Activated naive CD8-positive, alpha-beta T cell treated with anti-CD3 and anti-CD28 coated beads, Interleukin-2, amount 10 ng/mL, durations not matched to agents 7 days and 5 days (primary cell): ENCODE measurements around the gene POTEJ. TPM values are rescaled to one million over a fixed set of nuclear protein-coding genes. Genes with fewer than 3 reads are reported as not detected.
"Not testable (repeated sequence)": the region's sequence is repeated elsewhere in the genome, so short reads cannot be mapped to it uniquely, and the experiment has no call there.

Source experiments
- ATAC-seq: fragments of 150-1000 bp; cut with Tn5 transposase; one replicate; pipeline ENCODE4 v1.10.0; 2021; ENCODE audit warnings: low read depth, moderate library complexity
- POLR2A ChIA-PET: fragments of 350-600 bp; sonication (Branson Sonifier 250); formaldehyde crosslinking; loops from one replicate; lab custom pipeline; 2021; ENCODE audit warnings: antibody characterized with exemption; lab: Charles Lee
- DNase-seq: peaks from one replicate; pipeline ENCODE4 v3.0.0; 2021
- H3K27ac Mint-ChIP-seq: one replicate; pipeline ENCODE4 v1.8.0; 2022; ENCODE audit warnings: mild to moderate bottlenecking, mixed read lengths
- H3K27me3 Mint-ChIP-seq: one replicate; pipeline ENCODE4 v1.8.0; 2022; ENCODE audit warnings: mild to moderate bottlenecking, moderate library complexity, mixed read lengths
- H3K36me3 Mint-ChIP-seq: one replicate; pipeline ENCODE4 v1.8.0; 2021; ENCODE audit warnings: mild to moderate bottlenecking, mixed read lengths
- H3K4me1 Mint-ChIP-seq: one replicate; pipeline ENCODE4 v1.8.0; 2021; ENCODE audit warnings: mixed read lengths
- H3K4me3 Mint-ChIP-seq: one replicate; pipeline ENCODE4 v1.8.0; 2022; ENCODE audit warnings: mild to moderate bottlenecking, moderate library complexity, mixed read lengths
- H3K9me3 Mint-ChIP-seq: one replicate; pipeline ENCODE4 v1.8.0; 2021; ENCODE audit warnings: mixed read lengths
- total RNA-seq, 2 experiments: library from RNA; stranded (reverse); gene quantifications; one replicate each; pipeline ENCODE4 v1.2.3, GENCODE V29; 2021

POTEJ gene
- not detected for total RNA-seq

DNA sequence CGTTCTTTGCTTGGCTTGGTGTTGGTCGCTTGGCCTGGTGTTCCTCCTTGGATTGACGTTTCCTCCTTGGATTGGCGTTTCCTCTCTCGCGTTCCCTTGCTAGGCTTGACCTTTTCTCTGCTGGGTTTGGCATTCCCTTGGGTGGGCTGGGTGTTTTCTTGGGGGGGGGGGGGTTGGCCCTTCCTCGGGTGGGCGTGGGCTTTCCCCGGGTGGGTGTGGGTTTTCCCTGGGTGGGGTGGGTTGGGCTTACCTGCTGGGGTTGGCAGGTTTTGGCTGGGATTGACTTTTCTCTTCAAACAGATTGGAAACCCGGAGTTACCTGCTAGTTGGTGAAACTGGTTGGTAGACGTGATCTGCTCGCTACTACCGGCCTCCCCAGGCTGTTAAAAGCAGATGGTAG, at the start of gene POTEJ:
POTEJ (plus strand) TSS at position 301 of the 400 bp plus-strand sequence; CDS start at position 394, 93 bp downstream.
- H3K27me3 Mint-ChIP-seq, H3K9me3 Mint-ChIP-seq, H3K4me3 Mint-ChIP-seq, H3K4me1 Mint-ChIP-seq, ATAC-seq, H3K36me3 Mint-ChIP-seq, POLR2A ChIA-PET, H3K27ac Mint-ChIP-seq, DNase-seq: not testable (repeated sequence)

DNA sequence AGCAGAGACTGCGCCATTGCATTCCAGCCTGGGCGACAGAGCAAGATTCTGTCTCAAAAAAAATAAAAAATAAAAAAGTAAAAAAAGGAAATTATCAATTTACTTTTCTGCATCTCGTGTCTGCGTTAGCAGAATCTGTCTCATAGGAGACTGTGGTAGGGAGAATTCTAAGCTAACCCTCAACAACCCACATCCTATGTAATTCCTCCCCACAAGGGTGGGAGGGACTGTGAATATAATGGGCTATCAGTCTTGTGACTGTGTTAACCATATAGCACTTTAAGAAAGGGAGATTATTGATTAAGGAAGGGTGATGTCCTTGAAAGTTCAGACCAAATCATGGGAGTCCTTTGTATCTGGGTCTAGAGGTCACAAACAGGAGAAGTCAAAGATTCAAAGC, 45.1 kb upstream of the POTEJ start:
- DNase-seq, ATAC-seq, H3K36me3 Mint-ChIP-seq, H3K9me3 Mint-ChIP-seq, H3K4me1 Mint-ChIP-seq, H3K27me3 Mint-ChIP-seq, H3K4me3 Mint-ChIP-seq, H3K27ac Mint-ChIP-seq, POLR2A ChIA-PET: not testable (repeated sequence)

DNA sequence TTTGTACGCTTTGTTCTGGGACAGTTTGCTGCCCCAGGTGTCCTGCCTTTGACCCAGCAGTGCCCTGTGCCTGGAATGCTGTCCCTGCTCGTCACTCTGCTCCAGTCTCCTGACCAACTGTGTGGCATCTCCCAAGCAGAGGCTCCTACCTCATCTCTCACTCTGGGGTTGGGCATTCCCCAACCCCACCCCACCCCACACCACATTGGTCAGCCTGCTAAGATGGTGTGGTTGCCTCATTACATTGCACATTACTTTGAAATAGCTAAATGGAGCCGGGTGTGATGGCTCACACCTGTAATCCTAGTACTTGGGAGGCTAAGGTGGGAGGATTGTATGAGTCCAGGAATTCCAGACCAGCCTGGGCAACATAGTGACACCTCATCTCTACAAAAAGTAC, 39.3 kb upstream of the POTEJ start:
- H3K9me3 Mint-ChIP-seq, DNase-seq, H3K27ac Mint-ChIP-seq, ATAC-seq, H3K27me3 Mint-ChIP-seq, H3K4me3 Mint-ChIP-seq, POLR2A ChIA-PET, H3K36me3 Mint-ChIP-seq, H3K4me1 Mint-ChIP-seq: not testable (repeated sequence)

GRCh38 chr2:130574230-130574629, 37.0 kb upstream of the POTEJ start:
- DNase-seq, H3K36me3 Mint-ChIP-seq, H3K27ac Mint-ChIP-seq, H3K4me1 Mint-ChIP-seq, POLR2A ChIA-PET, H3K4me3 Mint-ChIP-seq, ATAC-seq, H3K27me3 Mint-ChIP-seq, H3K9me3 Mint-ChIP-seq: not testable (repeated sequence)

GRCh38 chr2:130576209-130576784, 34.9 kb upstream of the POTEJ start:
- DNase-seq, POLR2A ChIA-PET, H3K4me1 Mint-ChIP-seq, H3K27me3 Mint-ChIP-seq, ATAC-seq, H3K9me3 Mint-ChIP-seq, H3K36me3 Mint-ChIP-seq, H3K27ac Mint-ChIP-seq, H3K4me3 Mint-ChIP-seq: not testable (repeated sequence)

DNA sequence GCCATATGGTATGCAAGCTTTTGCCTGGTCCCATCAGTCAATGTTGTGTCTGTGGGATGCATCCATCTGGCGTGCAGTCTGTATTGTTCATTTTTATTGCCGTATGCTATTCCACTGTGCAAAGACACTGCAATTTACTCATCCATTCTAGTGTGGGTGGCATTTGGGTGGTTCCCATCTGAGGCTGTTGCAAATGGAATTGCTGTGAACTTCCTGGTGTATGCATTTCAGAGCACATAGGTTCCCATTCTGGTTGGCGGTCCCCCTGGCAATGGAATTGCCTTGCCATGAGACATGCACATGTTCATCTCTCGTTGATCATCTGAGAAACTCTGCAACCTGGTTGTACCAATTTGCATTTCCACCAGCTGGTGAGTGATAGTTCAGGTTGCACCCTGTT, 33.7 kb upstream of the POTEJ start:
- H3K9me3 Mint-ChIP-seq, H3K27ac Mint-ChIP-seq, ATAC-seq, POLR2A ChIA-PET, H3K4me3 Mint-ChIP-seq, H3K27me3 Mint-ChIP-seq, H3K4me1 Mint-ChIP-seq, DNase-seq, H3K36me3 Mint-ChIP-seq: not testable (repeated sequence)

DNA sequence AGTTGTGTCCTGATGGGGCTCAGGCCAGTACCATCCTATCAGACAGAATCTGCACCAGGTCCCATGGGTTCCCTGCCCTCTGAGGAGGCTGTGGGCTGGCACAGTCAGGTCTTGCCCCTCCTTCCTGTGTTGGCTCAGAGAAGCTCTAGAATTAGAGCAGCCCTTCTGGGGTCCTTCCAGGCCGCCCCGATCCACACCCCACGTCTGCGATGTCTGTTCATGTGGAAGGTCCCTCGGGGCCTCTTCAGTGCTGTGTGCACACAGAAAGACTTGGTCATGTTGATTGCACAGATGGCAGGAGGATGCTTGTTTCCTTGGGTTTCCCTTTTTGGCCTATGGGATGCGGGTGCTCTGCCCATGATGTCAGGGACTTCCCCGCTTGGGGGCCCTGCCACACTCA, 32.1 kb upstream of the POTEJ start:
- H3K27me3 Mint-ChIP-seq, H3K9me3 Mint-ChIP-seq, H3K4me3 Mint-ChIP-seq, DNase-seq, H3K4me1 Mint-ChIP-seq, H3K36me3 Mint-ChIP-seq, POLR2A ChIA-PET, H3K27ac Mint-ChIP-seq, ATAC-seq: not testable (repeated sequence)

DNA sequence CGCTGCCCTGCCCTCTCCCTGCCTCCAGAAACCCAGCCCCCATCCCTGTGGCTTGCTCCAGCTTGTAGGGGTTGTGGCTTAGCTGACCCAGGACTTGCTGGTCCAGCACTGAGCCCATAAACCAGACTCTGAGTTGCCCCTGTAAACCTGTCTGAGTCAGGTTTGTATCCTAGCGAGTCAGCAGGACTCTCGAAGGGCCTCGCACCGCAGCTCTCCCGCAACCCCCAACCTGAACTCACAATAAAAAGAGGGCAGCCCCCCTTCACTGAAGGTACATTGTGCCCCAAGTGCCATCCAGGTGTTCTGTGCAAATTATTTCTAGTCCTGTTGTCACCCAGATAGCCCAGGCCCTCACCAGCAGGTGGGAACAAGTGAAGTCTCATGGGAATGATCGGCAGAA, 29.7 kb upstream of the POTEJ start:
- DNase-seq, H3K27ac Mint-ChIP-seq, H3K9me3 Mint-ChIP-seq, H3K4me1 Mint-ChIP-seq, H3K27me3 Mint-ChIP-seq, H3K4me3 Mint-ChIP-seq, POLR2A ChIA-PET, ATAC-seq, H3K36me3 Mint-ChIP-seq: not testable (repeated sequence)

- H3K9me3 Mint-ChIP-seq, H3K27me3 Mint-ChIP-seq, H3K4me1 Mint-ChIP-seq, H3K27ac Mint-ChIP-seq, ATAC-seq, H3K4me3 Mint-ChIP-seq, H3K36me3 Mint-ChIP-seq, DNase-seq, POLR2A ChIA-PET: not testable (repeated sequence)
Measured at GRCh38 chr2:130582970-130583369, 28.3 kb upstream of the POTEJ start.

DNA sequence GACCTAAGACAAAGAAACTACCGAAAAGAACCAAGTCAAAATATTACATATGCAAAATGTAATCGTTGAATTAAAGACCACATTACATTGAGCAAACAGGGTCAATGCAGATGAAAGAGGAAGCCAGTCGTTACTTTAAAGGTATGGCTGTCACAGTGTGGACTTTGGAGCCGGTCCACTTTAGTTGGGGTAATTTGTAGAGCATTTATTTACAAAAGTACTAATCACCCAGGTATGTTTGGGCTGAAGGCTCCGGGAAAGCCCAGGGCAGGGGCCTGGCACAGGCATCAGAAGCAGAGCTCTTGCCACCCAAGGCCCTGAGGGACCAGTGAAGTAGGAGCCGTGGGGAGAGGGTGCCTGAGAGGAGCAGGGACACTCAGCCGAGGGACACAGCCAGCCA, 27.7 kb upstream of the POTEJ start:
- DNase-seq, ATAC-seq, H3K4me1 Mint-ChIP-seq, H3K27me3 Mint-ChIP-seq, H3K36me3 Mint-ChIP-seq, H3K27ac Mint-ChIP-seq, H3K4me3 Mint-ChIP-seq, POLR2A ChIA-PET, H3K9me3 Mint-ChIP-seq: not testable (repeated sequence)

DNA sequence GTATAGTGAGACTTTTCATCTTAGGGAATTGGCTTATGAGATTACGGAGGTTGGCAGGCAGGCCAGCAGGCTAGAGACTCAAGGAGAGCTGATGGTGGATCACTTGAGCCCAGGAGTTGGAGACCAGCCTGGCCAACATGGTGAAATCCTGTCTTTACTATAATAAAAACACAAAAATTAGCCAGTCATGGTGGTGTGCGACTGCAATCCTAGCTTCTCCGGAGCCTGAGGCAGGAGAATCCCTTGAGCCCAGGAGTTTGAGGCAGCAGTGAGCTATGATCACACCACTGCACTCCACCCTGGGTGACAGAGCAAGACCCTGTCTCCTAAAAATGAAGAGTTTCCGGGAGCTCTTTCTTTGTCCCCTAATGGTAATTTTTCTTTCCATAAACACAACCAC, 26.5 kb upstream of the POTEJ start:
- H3K4me3 Mint-ChIP-seq, H3K27ac Mint-ChIP-seq, H3K4me1 Mint-ChIP-seq, POLR2A ChIA-PET, H3K27me3 Mint-ChIP-seq, ATAC-seq, H3K9me3 Mint-ChIP-seq, H3K36me3 Mint-ChIP-seq, DNase-seq: not testable (repeated sequence)

DNA sequence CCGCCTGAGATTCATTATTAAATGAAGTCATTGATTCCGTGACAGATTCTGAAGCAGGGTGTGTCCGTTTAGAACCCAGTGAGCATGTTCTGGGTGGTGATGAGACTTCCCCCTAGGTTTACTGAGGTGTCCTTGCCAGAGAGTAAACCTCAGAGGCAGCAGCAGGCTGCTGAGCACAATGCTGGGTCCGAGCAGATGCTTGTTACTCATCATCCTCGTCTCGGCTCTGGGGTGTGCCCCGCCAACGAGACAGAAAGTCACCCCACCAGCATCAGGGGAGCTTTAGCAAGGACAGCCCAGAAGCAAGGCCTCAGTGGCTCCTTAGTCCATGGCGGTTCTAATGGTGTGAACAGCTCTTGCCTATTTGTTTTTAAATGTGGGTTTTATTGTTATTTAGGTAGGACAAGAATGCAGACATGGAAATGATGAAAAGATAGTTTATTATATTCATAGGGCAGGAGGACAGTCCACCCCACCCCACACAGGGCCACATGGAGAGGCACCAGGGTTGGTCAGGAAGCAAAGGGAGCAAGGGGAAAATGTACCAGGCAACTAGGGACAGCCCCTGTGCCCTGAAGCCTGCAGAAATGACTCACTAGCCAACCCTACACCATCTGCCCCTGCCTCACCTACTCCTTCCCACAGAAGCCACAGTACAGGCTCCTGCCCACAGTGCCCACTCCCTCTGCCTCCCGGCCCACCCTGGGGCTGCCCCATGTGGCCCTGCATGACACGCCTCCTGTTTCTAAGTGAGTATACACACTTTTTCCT, 22.4 kb upstream of the POTEJ start:
- H3K27me3 Mint-ChIP-seq, H3K9me3 Mint-ChIP-seq, H3K27ac Mint-ChIP-seq, DNase-seq, H3K4me1 Mint-ChIP-seq, ATAC-seq, POLR2A ChIA-PET, H3K36me3 Mint-ChIP-seq, H3K4me3 Mint-ChIP-seq: not testable (repeated sequence)

GRCh38 chr2:130590170-130590841, 20.9 kb upstream of the POTEJ start:
- H3K27me3 Mint-ChIP-seq, H3K9me3 Mint-ChIP-seq, H3K36me3 Mint-ChIP-seq, H3K27ac Mint-ChIP-seq, H3K4me3 Mint-ChIP-seq, H3K4me1 Mint-ChIP-seq, DNase-seq, POLR2A ChIA-PET, ATAC-seq: not testable (repeated sequence)

DNA sequence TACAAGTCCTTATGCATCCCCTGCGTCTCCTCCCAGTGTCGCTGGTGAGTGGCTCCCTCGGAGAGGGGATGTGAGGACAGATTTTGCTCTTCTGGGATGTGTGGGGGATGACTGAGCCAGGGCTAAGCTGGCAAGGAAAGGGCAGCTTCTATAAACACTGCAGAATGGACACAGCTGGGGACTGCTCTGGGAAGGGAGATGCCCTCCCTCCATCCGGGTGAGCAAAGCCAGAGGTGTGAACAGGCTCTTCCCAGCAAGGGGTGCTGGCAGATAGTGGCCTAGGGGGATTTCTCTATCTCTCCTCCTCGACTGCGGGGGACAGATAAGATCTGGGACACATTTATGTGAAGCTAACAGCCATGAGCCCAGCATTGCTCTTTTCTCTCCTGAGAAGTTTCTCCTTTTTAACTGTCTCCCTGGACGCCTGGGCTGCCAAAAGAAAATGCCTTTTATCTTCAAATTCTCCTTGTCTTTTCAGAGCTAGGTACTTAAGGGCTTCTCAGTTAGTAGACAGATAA, 20.3 kb upstream of the POTEJ start:
- POLR2A ChIA-PET, ATAC-seq: not testable (repeated sequence)

More for the DNA sequence above, 20.3 kb upstream of the POTEJ start:
- not testable (repeated sequence) for H3K36me3 Mint-ChIP-seq, H3K4me3 Mint-ChIP-seq, DNase-seq, H3K4me1 Mint-ChIP-seq, H3K9me3 Mint-ChIP-seq, H3K27ac Mint-ChIP-seq, H3K27me3 Mint-ChIP-seq
